MM.1S (cell line): ENCODE measurements around the gene MAPKAP1.

Experiments used
- DNase-seq: peaks from one replicate; pipeline ENCODE4 v3.0.0-alpha.2; 2015
- H2AFZ ChIP-seq: fragments of 300-600 bp; sonication (generic); 2 replicates; pipeline ENCODE4 v1.6.0; 2016; ENCODE audit warnings: antibody characterized with exemption, low read length
- H3F3A ChIP-seq: fragments of 300-600 bp; sonication (generic); 2 replicates; pipeline ENCODE4 v1.6.1; 2016; ENCODE audit warnings: mild to moderate bottlenecking, antibody characterized with exemption, low read length, moderate library complexity, mixed read lengths; ENCODE audit not compliant: insufficient read depth
- H3K27ac ChIP-seq: fragments of 300-600 bp; sonication (generic); 2 replicates; pipeline ENCODE4 v1.5.1; 2016; ENCODE audit warnings: mild to moderate bottlenecking, low read length
- H3K27me3 ChIP-seq: fragments of 300-600 bp; sonication (generic); replicated peaks from 2 replicates; pipeline ENCODE4 v1.6.0; 2016; ENCODE audit warnings: low read length; ENCODE audit not compliant: insufficient read depth
- H3K36me3 ChIP-seq: fragments of 300-600 bp; sonication (generic); replicated peaks from 2 replicates; pipeline ENCODE4 v1.6.1; 2016; ENCODE audit warnings: mild to moderate bottlenecking, low read length, mixed read lengths; ENCODE audit not compliant: insufficient read depth
- H3K4me1 ChIP-seq: fragments of 300-600 bp; sonication (generic); 2 replicates; pipeline ENCODE4 v1.6.1; 2016; ENCODE audit warnings: low read length, mixed read lengths
- H3K4me2 ChIP-seq: fragments of 300-600 bp; sonication (generic); 2 replicates; pipeline ENCODE4 v1.6.0; 2016; ENCODE audit warnings: low read depth, low read length
- H3K4me3 ChIP-seq: fragments of 300-600 bp; sonication (generic); 2 replicates; pipeline ENCODE4 v1.5.1; 2016; ENCODE audit warnings: low read length, mixed read lengths
- H3K79me2 ChIP-seq: fragments of 300-600 bp; sonication (generic); 2 replicates; pipeline ENCODE4 v1.6.1; 2016; ENCODE audit warnings: mixed run types, low read length, mixed read lengths
- H3K9ac ChIP-seq: fragments of 300-600 bp; sonication (generic); 2 replicates; pipeline ENCODE4 v1.6.1; 2016; ENCODE audit warnings: low read length, mixed read lengths
- H3K9me2 ChIP-seq: fragments of 300-600 bp; sonication (generic); replicated peaks from 2 replicates; pipeline ENCODE4 v1.6.1; 2016; ENCODE audit warnings: mild to moderate bottlenecking, low read length, mixed read lengths; ENCODE audit not compliant: insufficient read depth
- H3K9me3 ChIP-seq: fragments of 300-600 bp; sonication (generic); replicated peaks from 2 replicates; pipeline ENCODE4 v1.6.1; 2016; ENCODE audit warnings: mild to moderate bottlenecking, low read length, mixed read lengths; ENCODE audit not compliant: insufficient read depth
- H4K20me1 ChIP-seq: fragments of 300-600 bp; sonication (generic); 2 replicates; pipeline ENCODE4 v1.6.1; 2016; ENCODE audit warnings: mild to moderate bottlenecking, low read length, moderate library complexity, mixed read lengths; ENCODE audit not compliant: insufficient read depth
- CTCF ChIP-seq: fragments of 300-600 bp; sonication (generic); IDR thresholded peaks from 2 replicates; pipeline ENCODE4 v1.5.1; 2016; ENCODE audit warnings: antibody characterized with exemption, low read length, mixed read lengths
- EZH2 ChIP-seq: fragments of 300-600 bp; sonication (generic); optimal IDR thresholded peaks from 2 replicates; pipeline ENCODE3; 2017; ENCODE audit warnings: low read depth, mild to moderate bottlenecking, antibody characterized with exemption, low read length, mixed read lengths
- EZH2phosphoT487 ChIP-seq: fragments of 300-600 bp; sonication (generic); IDR thresholded peaks from 2 replicates; pipeline ENCODE4 v1.6.1; 2018; ENCODE audit warnings: antibody characterized with exemption, low read length

The MAPKAP1 gene

GRCh38 chr9:125679597-125680189, 27.3 kb downstream of the MAPKAP1 start:
- no peak overlapping the region for H2AFZ ChIP-seq
- TF ChIP-seq CTCF (no peak), EZH2phosphoT487 (no peak), EZH2 (no peak)
- H3K36me3 ChIP-seq, result no peaks in the 10 kb centered on the region
- H3K9ac ChIP-seq, result no peak overlapping the region
- no peaks in the 10 kb centered on the region for H3K9me2 ChIP-seq
- H3K9me3 ChIP-seq, result no peaks in the 10 kb centered on the region
- no peaks in the 10 kb centered on the region for H3K4me1 ChIP-seq
- H3F3A ChIP-seq, result no peaks in the 10 kb centered on the region
- DNase-seq, result no peak
- H3K27me3 ChIP-seq, result no peaks in the 10 kb centered on the region
- H3K4me3 ChIP-seq, result no peak overlapping the region
- H3K79me2 ChIP-seq, result peaks cover 12% of the 10 kb centered on the region; the same call in 1 of the 2 replicates
- no peaks in the 10 kb centered on the region for H4K20me1 ChIP-seq
- H3K27ac ChIP-seq, result no peak overlapping the region
- no peak overlapping the region for H3K4me2 ChIP-seq

DNA sequence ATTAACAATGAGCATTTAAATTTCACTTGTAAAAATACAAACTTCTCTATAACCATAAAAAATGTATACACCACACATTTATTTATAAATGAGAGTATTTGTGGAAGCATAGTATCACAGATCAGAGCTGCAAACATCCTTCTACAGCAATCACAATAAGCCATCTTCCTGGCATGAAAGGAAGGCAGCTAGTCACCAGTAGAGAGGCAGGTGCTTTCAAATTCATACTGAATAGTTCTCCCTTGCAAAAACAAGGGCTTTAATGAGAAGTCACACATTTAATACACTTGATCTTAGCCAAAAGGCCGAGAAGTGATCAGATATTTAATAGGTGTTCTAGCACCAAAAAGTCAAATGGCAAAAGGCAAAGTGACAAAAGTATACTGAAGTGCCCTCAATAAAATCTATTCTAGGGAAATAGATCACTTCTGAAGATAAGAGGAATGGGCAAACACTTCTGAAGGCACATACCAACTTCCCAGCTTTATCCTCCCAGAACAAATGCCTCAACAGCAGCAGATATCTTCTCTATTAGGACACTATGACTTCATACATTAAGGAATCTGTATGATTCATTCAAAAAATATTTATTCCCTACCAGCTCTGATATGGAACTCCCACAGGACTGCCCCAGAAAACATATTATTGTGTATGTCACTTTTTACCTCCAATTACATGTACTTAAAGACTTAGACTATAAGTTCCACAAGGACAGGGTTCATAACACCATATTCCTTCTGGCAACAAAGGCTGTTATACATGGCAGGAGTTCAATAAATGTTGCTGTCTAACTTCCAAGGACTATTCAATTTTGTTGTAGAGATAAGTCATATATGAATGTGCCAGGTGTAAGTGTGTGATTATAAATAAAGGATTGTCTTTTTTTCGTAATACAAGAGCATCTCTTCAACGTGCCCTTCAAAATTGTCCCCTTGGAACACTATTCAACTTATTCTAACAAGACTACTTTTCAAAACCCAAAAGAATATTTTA, 31.7 kb downstream of the MAPKAP1 start:
- DNase-seq, result no peak
- H3K9ac ChIP-seq, result no peak overlapping the region
- no peaks in the 10 kb centered on the region for H3K27me3 ChIP-seq
- H3K9me3 ChIP-seq, result no peaks in the 10 kb centered on the region
- H3K4me1 ChIP-seq, result no peaks in the 10 kb centered on the region
- no peak overlapping the region for H3K4me2 ChIP-seq
- H3K79me2 ChIP-seq, result no peaks in the 10 kb centered on the region
- no peaks in the 10 kb centered on the region for H3K9me2 ChIP-seq
- H3K36me3 ChIP-seq, result no peaks in the 10 kb centered on the region
- no peak overlapping the region for H3K27ac ChIP-seq
- H4K20me1 ChIP-seq, result no peaks in the 10 kb centered on the region
- H3F3A ChIP-seq, result no peaks in the 10 kb centered on the region
- no peak overlapping the region for H3K4me3 ChIP-seq
- H2AFZ ChIP-seq, result no peak overlapping the region
- TF ChIP-seq EZH2 (no peak), CTCF (no peak), EZH2phosphoT487 (no peak)

GRCh38 chr9:125672876-125673275, 34.1 kb downstream of the MAPKAP1 start:
- DNase-seq, result no peak
- H3K79me2 ChIP-seq, result no peaks in the 10 kb centered on the region

More at GRCh38 chr9:125672876-125673275, 34.1 kb downstream of the MAPKAP1 start:
- Histone ChIP-seq H3K27me3 (no peaks in the 10 kb centered on the region), H3F3A (no peaks in the 10 kb centered on the region), H3K36me3 (no peaks in the 10 kb centered on the region), H3K9me2 (no peaks in the 10 kb centered on the region), H3K4me1 (no peaks in the 10 kb centered on the region), H4K20me1 (no peaks in the 10 kb centered on the region; the same call in 1 of the 2 replicates), H3K27ac (no peak overlapping the region), H3K9me3 (no peaks in the 10 kb centered on the region), H2AFZ (no peak overlapping the region), H3K9ac (no peak overlapping the region), H3K4me2 (no peak overlapping the region), H3K4me3 (no peak overlapping the region)
- no peak for TF ChIP-seq EZH2phosphoT487
- TF ChIP-seq EZH2, result no peak
- TF ChIP-seq CTCF, result no peak
